ENCODE data around the gene DENND2C. TPM values are rescaled to one million over a fixed set of nuclear protein-coding genes. Genes with fewer than 3 reads are reported as not detected.
A peak's percentile ranks its signal among the peaks of the same experiment; 100 is the strongest.

The DENND2C gene
- total and polyA plus RNA-seq, 8 donors, result 1.0 to 2.6 (median 2.0) TPM

GRCh38 chr1:114670083-114671010 is 498 bp upstream of the DENND2C start:
- WGBS, 2 donors, result 2 to 3% methylated on average over 43 to 45 of the region's 45 CpGs
- peak overlapping the region; percentile 66 to 85 (median 76) for H3K27ac ChIP-seq
- peak in 1 of 4 donors; percentile 19 for TF ChIP-seq CTCF (IDR thresholded peaks at IDR 0.05)
- H3K4me1 ChIP-seq, result peaks cover 0 to 8% (median 0%) of the 10 kb centered on the region in 3 donors
- peak overlapping the region; percentile 60 to 86 (median 71) for H3K4me3 ChIP-seq
- no peaks in the 10 kb centered on the region for H3K36me3 ChIP-seq
- H3K9me3 ChIP-seq, result no peaks in the 10 kb centered on the region
- peak; percentile 95 to 96 (median 96) for DNase-seq
- H3K27me3 ChIP-seq, result no peaks in the 10 kb centered on the region
- intact Hi-C loops (cut with DNase I), result no loop called here
- ATAC-seq, result peak; percentile 96 to 99 (median 98)
- no peak for FAIRE-seq

GRCh38 chr1:114668784-114669561 is 876 bp downstream of the DENND2C start:
- 15 to 16% methylated on average over 13 of the region's 13 CpGs for WGBS, 2 donors

GRCh38 chr1:114668373-114668772 is 1.5 kb downstream of the DENND2C start:
- ATAC-seq, result no peak
- no peak for TF ChIP-seq CTCF (IDR thresholded peaks at IDR 0.05)
- no peak for FAIRE-seq
- Histone ChIP-seq H3K4me1 (peaks cover 0 to 8% (median 0%) of the 10 kb centered on the region in 3 donors), H3K36me3 (no peaks in the 10 kb centered on the region), H3K27ac (peak overlapping the region in 1 of 4 donors; percentile 18), H3K27me3 (no peaks in the 10 kb centered on the region), H3K4me3 (peak overlapping the region in 1 of 4 donors; percentile 86), H3K9me3 (no peaks in the 10 kb centered on the region)
- intact Hi-C loops (cut with DNase I), result no loop called here
- 62 to 73% methylated on average over 4 of the region's 4 CpGs for WGBS, 2 donors
- DNase-seq, result no peak

More at GRCh38 chr1:114668784-114669561, 876 bp downstream of the DENND2C start:
- intact Hi-C loops (cut with DNase I), result no loop called here
- ATAC-seq (peak; percentile 14 to 40 (median 20)), DNase-seq (peak in 2 of 6 donors; percentile 14 to 15), FAIRE-seq (no peak)
- Histone ChIP-seq H3K36me3 (no peaks in the 10 kb centered on the region), H3K9me3 (no peaks in the 10 kb centered on the region), H3K27ac (peak overlapping the region; percentile 66 to 85 (median 76)), H3K4me3 (peak overlapping the region; percentile 60 to 86 (median 71)), H3K4me1 (peaks cover 0 to 8% (median 0%) of the 10 kb centered on the region in 3 donors), H3K27me3 (no peaks in the 10 kb centered on the region)
- no peak for TF ChIP-seq CTCF (IDR thresholded peaks at IDR 0.05)

- H3K9me3 ChIP-seq, result no peaks in the 10 kb centered on the region
- FAIRE-seq (no peak), ATAC-seq (no peak), DNase-seq (no peak)
- no peak overlapping the region for H3K4me3 ChIP-seq
- no peak for TF ChIP-seq CTCF (IDR thresholded peaks at IDR 0.05)
- 78 to 85% methylated on average over 3 of the region's 3 CpGs for WGBS, 2 donors
- no peaks in the 10 kb centered on the region for H3K27me3 ChIP-seq
- peaks cover 0 to 8% (median 0%) of the 10 kb centered on the region in 3 donors for H3K4me1 ChIP-seq
- intact Hi-C loops (cut with DNase I), result no loop called here
- H3K36me3 ChIP-seq, result no peaks in the 10 kb centered on the region
- H3K27ac ChIP-seq, result no peak overlapping the region
Measured at GRCh38 chr1:114666954-114667353, 2.9 kb downstream of the DENND2C start.
